Transverse colon (tissue), 3 donors: ENCODE data around the gene TBC1D16.

Experiments
- CTCF ChIP-seq, 5 experiments: fragments of 200-600 bp in 3 of 5; fragments of 450-650 bp in 2 of 5; sonication (generic) in 3 of 5; IDR thresholded peaks; 1 replicate in 2 of 5; 2 replicates in 3 of 5; pipeline ENCODE4 v1.5.1; 2016 to 2017; ENCODE audit warnings: antibody characterized with exemption in 5 of 5, inconsistent platforms in 3 of 5, mild to moderate bottlenecking in 2 of 5, moderate library complexity in 1 of 5
- EP300 ChIP-seq: sonication (generic); formaldehyde crosslinking; IDR thresholded peaks from one replicate; pipeline ENCODE4 v1.6.1; 2017; ENCODE audit warnings: antibody characterized with exemption, low read depth

- TF ChIP-seq CTCF (IDR thresholded peaks at IDR 0.05) (no peak), EP300 (no peak)
These were observed 14.1 kb downstream of the TBC1D16 start for GRCh38 chr17:80021600-80021999.
